Hematopoietic multipotent progenitor cell (in vitro differentiated cells): ENCODE measurements around the gene PTER. TPM values are rescaled to one million over a fixed set of nuclear protein-coding genes. Genes with fewer than 3 reads are reported as not detected.

Experiments used
- DNase-seq, 3 donors: peaks; one replicate each; pipeline ENCODE4 v3.0.0-alpha.2; 2011 to 2015; ENCODE audit warnings: low read depth in 2 of 3, low spot score in 2 of 3
- total RNA-seq: library from RNA; depleted of rRNA; stranded (reverse); fragments of >200 nt; gene quantifications from one replicate; pipeline ENCODE4 v1.2.3, GENCODE V29; 2012

Gene PTER, protein sequence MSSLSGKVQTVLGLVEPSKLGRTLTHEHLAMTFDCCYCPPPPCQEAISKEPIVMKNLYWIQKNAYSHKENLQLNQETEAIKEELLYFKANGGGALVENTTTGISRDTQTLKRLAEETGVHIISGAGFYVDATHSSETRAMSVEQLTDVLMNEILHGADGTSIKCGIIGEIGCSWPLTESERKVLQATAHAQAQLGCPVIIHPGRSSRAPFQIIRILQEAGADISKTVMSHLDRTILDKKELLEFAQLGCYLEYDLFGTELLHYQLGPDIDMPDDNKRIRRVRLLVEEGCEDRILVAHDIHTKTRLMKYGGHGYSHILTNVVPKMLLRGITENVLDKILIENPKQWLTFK
- 14.8 TPM for total RNA-seq

- DNase-seq, result peak; percentile 86 to 97 (median 96)
Observed at GRCh38 chr10:16436758-16437539, at the start of gene PTER. TSS of gene PTER (plus strand) at chr10:16437010. CDS start at chr10:16484385, 47,375 bp downstream.

GRCh38 chr10:16392531-16393069, 44.2 kb upstream of the PTER start:
- DNase-seq, result no peak

DNA sequence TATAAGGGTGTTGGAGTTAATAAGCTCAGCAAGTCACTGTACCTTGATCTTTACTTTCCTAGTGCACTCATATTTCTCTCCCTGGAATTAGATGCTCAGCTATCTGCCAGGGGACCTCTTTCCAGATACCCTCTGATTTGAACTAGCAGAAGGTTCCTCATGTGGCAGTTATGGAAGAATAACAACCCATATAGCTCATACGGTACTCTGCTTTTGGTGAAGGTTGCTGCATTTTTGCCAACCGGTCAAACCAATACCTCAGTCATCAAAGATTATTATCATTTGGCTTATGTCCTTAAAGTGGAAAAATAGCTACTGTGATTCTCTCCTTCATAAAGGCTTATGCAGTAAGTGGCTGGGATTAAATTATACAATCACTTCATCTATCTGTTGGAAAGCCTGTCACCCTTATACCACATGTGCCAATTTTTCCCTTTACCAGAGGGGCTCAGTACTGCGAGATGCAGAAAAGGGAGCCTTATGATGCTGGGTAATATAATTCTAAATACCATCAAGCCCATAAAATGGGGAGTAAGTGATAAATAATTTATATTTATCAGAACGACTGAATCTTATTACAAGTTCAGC, 43.4 kb upstream of the PTER start:
- DNase-seq, result no peak

GRCh38 chr10:16401416-16401815, 35.4 kb upstream of the PTER start:
- no peak for DNase-seq

GRCh38 chr10:16408379-16408778, 28.4 kb upstream of the PTER start:
- no peak for DNase-seq

GRCh38 chr10:16417341-16417740, 19.5 kb upstream of the PTER start:
- no peak for DNase-seq

DNA sequence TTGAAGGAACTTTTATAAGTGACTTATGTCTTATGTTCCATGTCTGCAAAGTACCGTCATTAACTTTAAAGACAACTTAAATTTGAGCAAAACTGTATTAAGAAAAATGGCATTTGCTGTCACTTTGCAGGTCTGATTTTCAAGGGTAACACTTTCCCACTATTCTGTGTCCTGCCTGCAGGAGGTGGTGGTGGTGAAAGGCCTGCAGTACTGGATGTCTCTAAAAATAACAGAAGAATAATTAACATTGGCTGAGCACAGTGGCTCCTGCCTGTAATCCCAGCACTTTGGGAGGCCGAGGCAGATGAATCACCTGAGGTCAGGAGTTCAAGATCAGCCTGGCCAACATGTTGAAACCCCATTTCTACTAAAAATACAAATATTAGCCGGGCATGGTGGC, 13.2 kb upstream of the PTER start:
- no peak for DNase-seq

DNA sequence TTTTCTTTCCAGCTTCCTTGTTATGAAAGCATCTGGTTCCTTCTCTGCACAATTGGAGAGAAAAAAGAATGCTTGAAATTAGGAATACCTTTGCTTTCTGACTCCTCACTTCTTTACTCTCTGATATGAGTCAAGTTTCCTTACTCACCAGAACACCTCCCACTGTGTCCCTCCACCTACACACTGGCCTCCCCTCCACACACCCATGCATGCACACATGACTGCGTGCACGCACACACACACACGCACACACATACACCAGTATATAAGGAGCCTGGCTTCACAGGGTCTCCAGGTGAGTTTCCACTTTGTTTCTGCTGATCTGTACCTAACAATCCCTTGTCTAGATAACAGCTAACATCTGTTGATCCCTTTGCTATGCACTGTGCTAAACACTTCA, 11.4 kb upstream of the PTER start:
- no peak for DNase-seq

DNA sequence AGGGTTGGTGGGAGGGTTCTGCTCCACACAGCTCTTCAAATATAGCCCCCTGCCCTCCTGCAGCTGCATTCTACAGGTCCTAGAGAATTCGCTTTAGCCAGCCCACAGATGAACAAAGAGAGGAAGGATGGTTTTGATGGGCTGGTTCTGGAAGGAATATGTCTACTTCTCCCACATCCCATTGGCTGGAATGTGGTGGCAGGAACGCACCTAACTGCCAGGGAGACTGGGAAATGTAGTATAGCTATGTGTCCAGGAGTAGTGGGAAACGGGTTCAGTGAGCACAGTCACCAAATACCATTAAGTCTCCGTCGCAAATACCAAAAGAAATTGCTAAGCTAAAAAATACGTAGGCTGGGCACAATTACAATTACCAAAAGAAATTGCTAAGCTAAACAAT, 7.3 kb upstream of the PTER start:
- DNase-seq, result no peak

DNA sequence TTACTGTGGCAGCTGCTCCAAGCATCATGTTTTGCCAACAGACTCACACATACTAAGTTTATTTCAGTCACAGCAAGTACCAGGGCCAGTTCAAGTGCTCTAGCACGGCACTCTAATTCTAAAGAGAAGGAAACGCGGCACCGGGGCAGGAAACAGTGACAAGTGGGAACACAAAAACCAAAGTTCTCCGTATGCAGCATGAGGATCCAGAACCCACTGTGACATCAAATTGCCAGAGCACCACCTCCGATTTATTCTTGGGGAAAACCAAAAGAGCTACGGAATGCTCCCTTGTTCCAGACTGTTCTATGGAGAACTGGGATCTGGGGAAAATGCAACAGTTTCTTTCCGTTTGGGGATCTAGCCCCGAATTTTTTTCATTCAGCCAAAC, 448 bp upstream of the PTER start:
- peak in 2 of 3 donors; percentile 4 to 63 for DNase-seq

- no peak for DNase-seq
Observed at GRCh38 chr10:16437540-16437894, 707 bp downstream of the PTER start.

DNA sequence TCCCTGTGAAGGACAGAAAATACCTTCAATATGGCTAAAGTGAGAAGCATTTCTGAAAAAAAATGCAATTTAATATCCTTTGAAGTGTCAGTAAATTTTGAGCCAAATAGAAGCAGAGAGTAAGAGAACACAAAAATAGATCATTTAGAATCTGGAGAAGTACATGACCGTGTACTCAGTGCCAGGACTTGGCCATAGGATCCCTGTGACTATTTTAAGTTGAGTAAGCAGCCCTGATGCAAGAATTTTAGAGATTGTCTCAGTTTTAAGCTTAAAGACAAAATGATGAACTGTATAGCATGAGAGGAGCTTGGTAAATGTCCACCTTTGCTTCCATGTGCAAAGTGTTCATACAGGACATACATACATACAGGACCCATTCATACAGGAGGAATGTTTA, 2.5 kb downstream of the PTER start:
- no peak for DNase-seq

- no peak for DNase-seq
Observed at GRCh38 chr10:16440396-16441133, 3.8 kb downstream of the PTER start.

GRCh38 chr10:16441173-16441840, 4.5 kb downstream of the PTER start:
- no peak for DNase-seq

GRCh38 chr10:16442914-16443313, 6.1 kb downstream of the PTER start:
- DNase-seq, result no peak

- DNase-seq, result no peak
Observed at GRCh38 chr10:16445770-16446469, 9.1 kb downstream of the PTER start.

GRCh38 chr10:16449454-16449853, 12.6 kb downstream of the PTER start:
- DNase-seq, result no peak

DNA sequence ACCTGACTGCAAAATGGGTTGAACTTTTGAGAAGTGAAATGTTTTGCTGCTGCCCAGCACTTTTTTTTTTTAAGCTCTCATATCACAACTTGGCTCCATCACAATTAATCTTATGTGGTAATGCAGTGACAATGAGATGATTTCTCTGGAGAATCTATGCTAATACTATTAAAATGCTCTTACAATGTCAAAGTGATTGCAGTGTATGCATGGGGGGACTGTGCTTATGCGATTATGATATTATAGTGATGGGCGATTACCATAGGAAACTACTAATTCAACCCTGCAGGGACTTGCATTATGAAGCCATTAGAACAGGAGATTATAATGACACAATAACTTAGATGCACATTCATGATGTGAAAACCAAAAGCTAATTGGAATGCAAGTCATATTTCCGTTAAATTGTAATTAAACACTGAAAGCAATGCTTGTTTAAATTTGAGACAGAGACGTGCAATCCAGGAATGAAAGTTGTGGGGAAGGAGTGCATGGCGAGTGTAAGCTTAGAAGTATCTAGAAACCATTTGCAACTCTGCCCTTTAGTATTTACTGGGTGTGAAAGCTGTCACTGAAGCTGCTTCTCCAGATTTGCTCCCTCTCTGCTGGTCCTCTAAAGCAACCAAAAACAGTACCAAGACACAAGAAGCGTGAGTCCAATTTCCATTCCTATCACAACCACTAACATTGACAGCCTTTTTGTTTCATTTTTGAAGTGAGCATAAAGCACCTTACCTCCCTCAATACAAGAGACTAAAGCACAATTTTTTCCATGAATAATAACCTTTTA, 21.6 kb downstream of the PTER start:
- no peak for DNase-seq

- no peak for DNase-seq
Observed at GRCh38 chr10:16459423-16459939, 22.7 kb downstream of the PTER start.
